Fibroblast of lung (primary cell): ENCODE results near the gene TOX2. TPM values are rescaled to one million over a fixed set of nuclear protein-coding genes. Genes with fewer than 3 reads are reported as not detected.

Experiments
- DNase-seq, 2 donors: peaks; one replicate each; pipeline versions ENCODE4 v3.0.0 to v3.0.0-alpha.2; 2010; ENCODE audit warnings: low read depth in 2 of 2
- H2AFZ ChIP-seq: 2 replicates; pipeline ENCODE4 v1.5.1; 2012; ENCODE audit warnings: low read length, control low read depth, inconsistent platforms
- H3K27ac ChIP-seq: 2 replicates; pipeline ENCODE4 v1.5.1; 2011; ENCODE audit warnings: low read length, control low read depth; ENCODE audit not compliant: insufficient read depth
- H3K27me3 ChIP-seq: 2 replicates; pipeline ENCODE4 v1.5.1; 2011; ENCODE audit warnings: mild to moderate bottlenecking, low read length; ENCODE audit not compliant: control insufficient read depth, insufficient read depth
- H3K36me3 ChIP-seq: 2 replicates; pipeline ENCODE4 v1.5.1; 2011; ENCODE audit warnings: low read length; ENCODE audit not compliant: control insufficient read depth, insufficient read depth
- H3K4me1 ChIP-seq: 2 replicates; pipeline ENCODE4 v1.5.1; 2011; ENCODE audit warnings: low read length; ENCODE audit not compliant: control insufficient read depth, insufficient read depth; ENCODE audit errors: extremely low read depth
- H3K4me2 ChIP-seq: 2 replicates; pipeline ENCODE4 v1.5.1; 2011; ENCODE audit warnings: low read length, control low read depth; ENCODE audit not compliant: insufficient read depth; ENCODE audit errors: extremely low read depth
- H3K4me3 ChIP-seq, 4 experiments: fragments of 200-600 bp in 1 of 4; sonication (generic) in 1 of 4; replicated peaks in 1 of 4; 2 replicates each; pipeline ENCODE4 v1.5.1; 2011 to 2016; ENCODE audit warnings: low read length in 4 of 4, low read depth in 3 of 4, mild to moderate bottlenecking in 3 of 4, control low read depth in 2 of 4, inconsistent platforms in 1 of 4, mixed read lengths in 1 of 4; ENCODE audit not compliant: insufficient read depth in 1 of 4; ENCODE audit errors: control extremely low read depth in 1 of 4
- H3K79me2 ChIP-seq: 2 replicates; pipeline ENCODE4 v1.5.1; 2012; ENCODE audit warnings: mild to moderate bottlenecking, low read length, inconsistent platforms; ENCODE audit not compliant: control insufficient read depth, insufficient read depth
- H3K9ac ChIP-seq: 2 replicates; pipeline ENCODE4 v1.5.1; 2011; ENCODE audit warnings: mild to moderate bottlenecking, low read length, control low read depth; ENCODE audit not compliant: insufficient read depth
- H3K9me3 ChIP-seq: 2 replicates; pipeline ENCODE4 v1.5.1; 2012; ENCODE audit warnings: low read depth, low read length; ENCODE audit not compliant: control insufficient read depth, insufficient read depth
- H4K20me1 ChIP-seq: 2 replicates; pipeline ENCODE4 v1.5.1; 2011; ENCODE audit warnings: low read length; ENCODE audit not compliant: control insufficient read depth, insufficient read depth; ENCODE audit errors: extremely low read depth
- EZH2 ChIP-seq: IDR thresholded peaks from 2 replicates; pipeline ENCODE4 v1.5.1; 2012; ENCODE audit warnings: low read length, control low read depth, mild to moderate bottlenecking; ENCODE audit errors: missing control alignments
- polyA plus RNA-seq, 2 donors: library from polyadenylated mRNA; depleted of rRNA in 1 of 2; stranded (reverse) in 1 of 2; unstranded in 1 of 2; fragments of >200 nt; gene quantifications; 2 replicates each; pipeline ENCODE4 v1.2.1, GENCODE V29; 2011 to 2012; ENCODE audit warnings: missing spikeins in 1 of 2
- total RNA-seq: library from RNA; depleted of rRNA; stranded (reverse); fragments of >200 nt; gene quantifications from 2 replicates; pipeline ENCODE4 v1.2.1, GENCODE V29; 2014
- TF ChIP-seq, protein P1 (sequence below), 2 donors: IDR thresholded peaks in 1 of 2; conservative IDR thresholded peaks in 1 of 2; 1 replicate in 1 of 2; 2 replicates in 1 of 2; pipeline ENCODE4 v1.5.1; 2011 to 2012; ENCODE audit warnings: low read length in 2 of 2, control low read depth in 1 of 2, inconsistent platforms in 1 of 2, low read depth in 1 of 2, mild to moderate bottlenecking in 1 of 2

The TOX2 gene
- total and polyA plus RNA-seq, 2 donors (not counting 1 experiment from before 2014, with no cell fraction given): 5.9 to 9.6 TPM

DNA sequence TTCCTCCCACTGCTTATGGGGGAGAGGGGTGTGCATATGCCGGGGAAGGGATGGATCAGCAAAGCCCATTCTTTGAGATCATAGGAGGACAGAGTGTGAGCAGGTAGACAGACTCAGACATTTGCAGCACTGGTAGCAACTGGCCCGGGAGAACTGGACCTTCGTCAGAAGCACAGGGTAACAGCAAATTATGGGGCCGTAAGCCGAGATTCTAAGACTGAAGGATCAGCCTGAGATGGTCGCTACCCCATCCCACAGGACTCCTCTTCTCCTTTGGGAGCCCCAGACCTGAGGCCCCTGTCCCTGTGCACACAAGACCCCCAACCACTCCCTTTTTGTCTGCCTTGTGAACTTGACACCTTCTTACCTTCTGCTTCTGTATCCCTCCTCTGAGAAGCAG, 106.5 kb downstream of the TOX2 start:
- TF ChIP-seq, protein P1, sequence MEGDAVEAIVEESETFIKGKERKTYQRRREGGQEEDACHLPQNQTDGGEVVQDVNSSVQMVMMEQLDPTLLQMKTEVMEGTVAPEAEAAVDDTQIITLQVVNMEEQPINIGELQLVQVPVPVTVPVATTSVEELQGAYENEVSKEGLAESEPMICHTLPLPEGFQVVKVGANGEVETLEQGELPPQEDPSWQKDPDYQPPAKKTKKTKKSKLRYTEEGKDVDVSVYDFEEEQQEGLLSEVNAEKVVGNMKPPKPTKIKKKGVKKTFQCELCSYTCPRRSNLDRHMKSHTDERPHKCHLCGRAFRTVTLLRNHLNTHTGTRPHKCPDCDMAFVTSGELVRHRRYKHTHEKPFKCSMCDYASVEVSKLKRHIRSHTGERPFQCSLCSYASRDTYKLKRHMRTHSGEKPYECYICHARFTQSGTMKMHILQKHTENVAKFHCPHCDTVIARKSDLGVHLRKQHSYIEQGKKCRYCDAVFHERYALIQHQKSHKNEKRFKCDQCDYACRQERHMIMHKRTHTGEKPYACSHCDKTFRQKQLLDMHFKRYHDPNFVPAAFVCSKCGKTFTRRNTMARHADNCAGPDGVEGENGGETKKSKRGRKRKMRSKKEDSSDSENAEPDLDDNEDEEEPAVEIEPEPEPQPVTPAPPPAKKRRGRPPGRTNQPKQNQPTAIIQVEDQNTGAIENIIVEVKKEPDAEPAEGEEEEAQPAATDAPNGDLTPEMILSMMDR (conservative IDR thresholded peaks at IDR 0.05 in 1 of 2, IDR thresholded peaks at IDR 0.05 in 1 of 2; ENCODE audit: low read depth in 1 of 2, low read length in 2 of 2): no peak
- TF ChIP-seq EZH2: no peak
- Histone ChIP-seq H3K36me3 (no peaks in the 10 kb centered on the region), H3K4me2 (no peak overlapping the region), H3K9ac (no peak overlapping the region), H3K79me2 (no peaks in the 10 kb centered on the region), H3K27ac (no peak overlapping the region), H2AFZ (no peak overlapping the region), H3K4me3 (no peak overlapping the region), H3K4me1 (peaks cover 21% of the 10 kb centered on the region), H4K20me1 (no peaks in the 10 kb centered on the region), H3K27me3 (no peaks in the 10 kb centered on the region), H3K9me3 (no peaks in the 10 kb centered on the region)
- no peak for DNase-seq

DNA sequence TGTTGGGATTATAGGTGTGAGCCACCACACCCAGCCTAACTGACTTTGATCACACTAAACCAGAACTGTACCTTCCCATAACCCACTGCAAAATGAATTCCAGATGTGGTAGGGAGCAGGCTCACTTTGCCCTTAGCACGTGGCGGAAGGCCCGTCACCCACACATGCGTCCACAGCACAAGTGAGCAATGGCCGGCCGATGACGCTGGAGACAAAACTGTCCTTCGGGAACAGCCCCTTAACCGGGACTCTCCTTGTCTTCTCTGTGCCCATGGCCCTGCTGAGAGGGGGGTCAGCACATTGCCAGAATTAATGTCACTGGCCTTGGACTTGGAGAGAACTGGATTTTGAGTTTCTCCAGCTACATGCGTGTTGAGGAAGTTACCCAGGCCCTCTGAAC, 107.2 kb downstream of the TOX2 start:
- Histone ChIP-seq H3K4me3 (no peak overlapping the region), H4K20me1 (no peaks in the 10 kb centered on the region), H3K79me2 (no peaks in the 10 kb centered on the region), H3K9me3 (no peaks in the 10 kb centered on the region), H2AFZ (no peak overlapping the region), H3K4me1 (peaks cover 25% of the 10 kb centered on the region), H3K4me2 (no peak overlapping the region), H3K9ac (no peak overlapping the region), H3K27ac (no peak overlapping the region), H3K27me3 (no peaks in the 10 kb centered on the region), H3K36me3 (no peaks in the 10 kb centered on the region)
- DNase-seq: no peak
- TF ChIP-seq EZH2: no peak

DNA sequence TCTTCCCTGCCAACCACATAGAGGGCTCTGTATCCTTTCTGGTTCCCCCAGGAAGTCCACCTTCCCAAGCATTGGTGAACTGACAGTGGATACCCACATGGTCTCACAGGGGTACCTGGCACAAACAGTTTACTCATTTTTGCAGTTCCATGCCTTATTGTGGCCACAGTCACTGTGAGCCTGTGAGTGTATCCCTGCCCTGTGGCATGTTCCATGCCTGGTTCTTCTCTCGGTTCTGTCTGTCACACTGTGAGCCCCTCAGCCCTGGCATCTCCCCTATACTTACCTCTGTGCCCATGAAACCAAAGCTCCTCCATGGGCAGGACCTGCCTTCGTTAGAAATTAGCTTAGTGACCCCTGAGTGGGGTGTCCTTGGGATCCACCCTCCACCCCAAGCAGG, 107.8 kb downstream of the TOX2 start:
- no peak overlapping the region for H3K4me2 ChIP-seq
- no peaks in the 10 kb centered on the region for H4K20me1 ChIP-seq
- no peaks in the 10 kb centered on the region for H3K9me3 ChIP-seq
- H3K4me1 ChIP-seq: peaks cover 25% of the 10 kb centered on the region
- H2AFZ ChIP-seq: no peak overlapping the region
- DNase-seq: no peak
- no peak for TF ChIP-seq EZH2
- TF ChIP-seq, protein P1 (conservative IDR thresholded peaks at IDR 0.05 in 1 of 2, IDR thresholded peaks at IDR 0.05 in 1 of 2; ENCODE audit: low read depth in 1 of 2, low read length in 2 of 2): no peak
- H3K36me3 ChIP-seq: no peaks in the 10 kb centered on the region
- no peak overlapping the region for H3K4me3 ChIP-seq
- H3K79me2 ChIP-seq: no peaks in the 10 kb centered on the region
- H3K27ac ChIP-seq: no peak overlapping the region
- H3K9ac ChIP-seq: no peak overlapping the region
- H3K27me3 ChIP-seq: no peaks in the 10 kb centered on the region
